Left colon (tissue), 2 donors: ENCODE measurements around the gene RCVRN. TPM values are rescaled to one million over a fixed set of nuclear protein-coding genes. Genes with fewer than 3 reads are reported as not detected.

Experiments
- ATAC-seq: fragments of 200-7000 bp; cut with Tn5 transposase; one replicate; pipeline ENCODE4 v1.9.1; 2020; ENCODE audit warnings: mild to moderate bottlenecking, moderate library complexity
- DNase-seq, 2 donors: peaks; one replicate each; pipeline ENCODE4 v3.0.0-alpha.2; 2020
- intact Hi-C, 2 donors: fragments of 100-400 bp; cut with DNase I in 1 of 2; cut with micrococcal nuclease in 1 of 2; formaldehyde crosslinking; loops; one replicate each; pipeline versions ENCODE4 v1.11.2 to v1.14.0; 2022; cut with DNase I, micrococcal nuclease
- long read RNA-seq: library from polyadenylated mRNA; unstranded; transcript quantifications from one replicate; pipeline ENCODE4 v2.0.0, GENCODE V29; 2021
- total RNA-seq, 2 donors: library from RNA; stranded (reverse); fragmentation: NEBNext Ultra II Directional; extraction: Animal tissue kit (Norgen Biotek cat#: 25700); gene quantifications; one replicate each; pipeline ENCODE4 v1.2.1, GENCODE V29; 2021
- donor health status: DM: no; HTN: no; CAD: no.
- donor health status: DM: yes; HTN: yes; CAD: no.

Gene RCVRN
- total RNA-seq: under 1 TPM in 1 of 2 donors, not detected in 1; 0.28 TPM
- long read RNA-seq: 0 reads

- ATAC-seq: no peak
- intact Hi-C loops: no loop called here
- no peak for DNase-seq
Measured at GRCh38 chr17:9905078-9905415, at the start of gene RCVRN. Gene RCVRN (minus strand): TSS chr17:9905271. CDS start chr17:9905180, 91 bp downstream.

DNA sequence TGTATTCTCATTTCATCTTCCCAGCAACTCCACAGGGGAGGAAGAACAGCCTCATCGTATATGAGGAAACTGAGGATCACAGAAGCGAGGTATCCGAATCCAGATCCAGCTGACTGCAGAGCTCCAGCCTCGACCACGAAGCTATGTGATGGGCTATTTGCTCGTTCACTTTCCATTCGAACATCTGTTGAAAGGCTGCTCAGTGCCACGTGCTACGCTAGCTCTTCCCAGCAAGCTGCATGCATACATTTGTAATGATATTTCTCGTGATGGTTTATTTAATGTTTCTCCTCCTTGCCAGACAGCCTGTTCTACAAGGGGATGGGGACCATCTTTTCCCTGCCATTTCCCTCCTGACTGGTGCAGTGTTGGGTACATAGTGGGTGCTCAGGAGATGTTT lies 48.4 kb upstream of the RCVRN start:
- intact Hi-C loops: loop anchor here in 1 of 2 donors (10.0 kb wide), 1 partner anchor 281 kb away; no protein-coding TSS in a partner anchor
- DNase-seq (no peak), ATAC-seq (no peak)

GRCh38 chr17:9951803-9952202 lies 46.7 kb upstream of the RCVRN start:
- intact Hi-C loops: loop anchor here in 1 of 2 donors (10.0 kb wide), 1 partner anchor 283 kb away; no protein-coding TSS in a partner anchor
- ATAC-seq: no peak
- no peak for DNase-seq

DNA sequence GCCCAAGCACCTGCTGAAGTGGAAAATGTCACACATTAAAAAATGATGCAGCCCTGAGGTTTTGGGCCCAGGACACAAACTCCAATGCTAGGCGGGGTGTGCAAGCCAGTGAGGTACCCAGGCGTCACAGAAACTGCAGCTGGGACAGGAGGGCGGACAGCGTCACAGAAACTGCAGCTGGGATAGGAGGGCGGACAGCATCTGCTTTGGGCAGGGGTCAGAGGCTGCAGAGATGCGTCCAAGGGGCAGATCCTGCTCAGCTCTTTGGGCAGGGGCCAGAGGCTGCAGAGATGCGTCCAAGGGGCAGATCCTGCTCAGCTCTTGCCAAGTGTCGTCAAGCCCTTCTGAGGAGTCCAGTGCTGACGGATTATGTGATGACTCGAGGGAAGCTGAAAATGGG lies 43.9 kb upstream of the RCVRN start:
- ATAC-seq: no peak
- DNase-seq: no peak
- intact Hi-C loops: no loop called here

DNA sequence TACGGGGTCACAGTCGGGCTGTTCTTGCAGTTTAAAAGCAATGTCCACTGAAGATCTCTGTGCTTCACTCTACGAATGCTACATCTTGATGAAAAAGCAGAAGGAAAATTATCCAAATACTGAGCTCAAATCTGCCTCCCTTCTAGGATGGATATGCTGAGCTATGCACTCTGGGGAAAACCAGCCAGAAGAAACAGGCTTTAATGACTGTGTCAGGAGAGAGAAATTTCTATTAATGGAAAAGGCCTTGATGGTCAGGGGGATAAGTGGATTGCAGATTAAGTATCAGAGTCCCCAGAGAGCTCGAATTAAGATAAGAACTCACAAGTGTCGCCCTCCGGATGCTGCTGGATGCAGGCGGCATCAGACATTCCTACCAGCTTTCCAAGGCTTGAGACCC lies 39.6 kb upstream of the RCVRN start:
- ATAC-seq: no peak

DNA sequence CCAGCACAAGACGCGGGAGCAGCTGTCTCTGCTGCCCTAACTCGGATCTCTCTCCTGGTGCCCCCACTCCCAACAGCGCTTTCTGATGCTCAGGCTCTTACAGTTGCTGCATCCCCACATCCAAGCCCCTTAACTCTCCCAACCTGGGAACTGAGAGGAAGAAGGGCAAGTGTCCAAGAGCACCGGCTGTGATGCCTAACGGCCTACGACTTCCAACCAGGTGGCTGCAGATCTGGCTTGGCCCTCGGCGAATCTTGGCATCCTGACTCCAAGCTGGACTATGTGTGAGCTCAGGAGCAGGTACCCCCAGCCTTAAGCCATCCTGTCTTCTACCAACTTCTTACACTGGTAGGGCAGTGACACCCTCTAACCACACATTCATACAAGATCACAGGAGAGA lies 38.3 kb upstream of the RCVRN start:
- intact Hi-C loops: no loop called here
- ATAC-seq (no peak), DNase-seq (no peak)

More for the DNA sequence above, 39.6 kb upstream of the RCVRN start:
- no peak for DNase-seq
- intact Hi-C loops: no loop called here

- no peak for DNase-seq
- intact Hi-C loops: no loop called here
- no peak for ATAC-seq
Measured at GRCh38 chr17:9942885-9943284, 37.8 kb upstream of the RCVRN start.

GRCh38 chr17:9941305-9941704 lies 36.2 kb upstream of the RCVRN start:
- no peak for ATAC-seq
- intact Hi-C loops: no loop called here
- no peak for DNase-seq

GRCh38 chr17:9940841-9941240 lies 35.8 kb upstream of the RCVRN start:
- ATAC-seq (no peak), DNase-seq (no peak)
- intact Hi-C loops: no loop called here

GRCh38 chr17:9938764-9939163 lies 33.7 kb upstream of the RCVRN start:
- no peak for DNase-seq
- ATAC-seq: no peak
- intact Hi-C loops: no loop called here

GRCh38 chr17:9937901-9938300 lies 32.8 kb upstream of the RCVRN start:
- ATAC-seq (no peak), DNase-seq (no peak)
- intact Hi-C loops: no loop called here

GRCh38 chr17:9937241-9937761 lies 32.2 kb upstream of the RCVRN start:
- DNase-seq (no peak), ATAC-seq (no peak)
- intact Hi-C loops: no loop called here

DNA sequence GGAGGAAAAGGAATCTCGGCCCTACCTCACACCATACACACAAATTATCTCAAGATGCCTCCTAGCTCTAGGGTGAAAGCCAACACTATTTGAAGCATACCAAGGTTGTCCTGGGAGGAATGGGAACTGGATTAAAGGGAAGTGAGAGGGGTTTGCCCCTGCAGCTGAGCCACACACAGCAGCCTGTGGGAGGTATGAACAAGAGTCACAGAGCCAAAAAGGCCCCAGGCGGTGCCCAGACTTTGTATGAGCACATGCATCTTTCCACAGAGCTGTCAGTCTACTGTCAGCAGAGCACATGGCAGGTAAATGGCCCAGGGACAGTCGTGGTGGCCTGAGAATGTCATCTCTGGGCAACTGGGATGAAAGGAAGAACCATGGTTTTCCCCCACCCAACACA lies 31.0 kb upstream of the RCVRN start:
- no peak for DNase-seq
- ATAC-seq: no peak
- intact Hi-C loops: no loop called here

GRCh38 chr17:9935408-9935807 lies 30.3 kb upstream of the RCVRN start:
- intact Hi-C loops: no loop called here
- ATAC-seq: no peak
- DNase-seq: no peak

- intact Hi-C loops: no loop called here
- DNase-seq (no peak), ATAC-seq (no peak)
Measured at GRCh38 chr17:9934331-9934730, 29.3 kb upstream of the RCVRN start.

GRCh38 chr17:9932491-9932890 lies 27.4 kb upstream of the RCVRN start:
- intact Hi-C loops: no loop called here
- ATAC-seq (no peak), DNase-seq (no peak)

GRCh38 chr17:9931144-9931741 lies 26.2 kb upstream of the RCVRN start:
- intact Hi-C loops: no loop called here
- ATAC-seq: no peak

GRCh38 chr17:9929871-9930270 lies 24.8 kb upstream of the RCVRN start:
- ATAC-seq (no peak), DNase-seq (no peak)
- intact Hi-C loops: loop anchor here in 1 of 2 donors (10.0 kb wide), 1 partner anchor 685 kb away; no protein-coding TSS in a partner anchor

More at GRCh38 chr17:9931144-9931741, 26.2 kb upstream of the RCVRN start:
- no peak for DNase-seq

DNA sequence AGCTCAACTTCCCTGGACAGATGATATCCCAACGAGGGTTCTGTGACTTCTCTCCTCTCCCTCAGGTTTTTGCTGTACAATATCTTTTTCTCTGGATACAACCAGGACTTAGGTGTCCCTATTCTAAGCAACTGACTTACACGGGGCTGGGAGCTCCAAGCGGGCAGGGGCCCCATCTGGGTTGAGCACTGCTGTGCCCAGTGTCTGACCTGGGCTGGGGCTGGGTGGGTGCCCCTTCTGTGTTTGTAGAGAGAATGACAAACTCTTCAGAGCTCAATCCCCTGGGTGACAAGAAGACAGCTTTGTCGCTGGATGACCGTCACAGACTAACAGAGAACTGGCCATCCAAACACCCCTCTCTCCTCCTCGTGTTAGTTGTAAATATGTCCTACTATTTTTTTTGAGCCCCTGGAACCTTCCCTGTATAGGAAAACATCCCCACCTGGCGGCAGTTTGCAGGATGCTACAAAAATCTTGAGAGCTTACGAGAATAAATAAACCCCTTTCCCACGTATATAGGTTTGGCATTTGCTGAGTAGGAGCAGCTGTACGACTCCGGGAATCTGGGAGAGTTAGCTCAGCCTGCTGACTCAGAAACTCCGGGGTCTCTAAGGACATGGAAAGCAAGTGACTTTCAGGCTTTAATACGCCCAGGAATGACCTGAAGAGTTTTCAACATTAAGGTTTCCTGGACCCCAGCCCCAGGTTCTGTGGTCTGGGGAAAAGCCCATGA lies 23.7 kb upstream of the RCVRN start:
- no peak for DNase-seq
- ATAC-seq: no peak

GRCh38 chr17:9926150-9926804 lies 21.2 kb upstream of the RCVRN start:
- DNase-seq (no peak), ATAC-seq (no peak)
- intact Hi-C loops: loop anchor here in 1 of 2 donors (10.0 kb wide), 1 partner anchor 689 kb away; no protein-coding TSS in a partner anchor

More for the DNA sequence above, 23.7 kb upstream of the RCVRN start:
- intact Hi-C loops: loop anchor here in 1 of 2 donors (10.0 kb wide), 1 partner anchor 686 kb away; no protein-coding TSS in a partner anchor
